GM21360 (cell line): ENCODE measurements around the gene MAPK8IP3.
"Not testable (repeated sequence)": the region's sequence is repeated elsewhere in the genome, so short reads cannot be mapped to it uniquely, and the experiment has no call there.

ENCODE experiments used
- ATAC-seq: cut with Tn5 transposase; IDR thresholded peaks from one replicate; pipeline ENCODE4 v1.9.1; 2021; ENCODE audit warnings: mild to moderate bottlenecking, moderate library complexity; ENCODE audit not compliant: unreplicated experiment

Gene MAPK8IP3

GRCh38 chr16:1784977-1785845, 79.2 kb downstream of the MAPK8IP3 start:
- no peak for ATAC-seq

- no peak for ATAC-seq
Observed at GRCh38 chr16:1785846-1786170, 79.8 kb downstream of the MAPK8IP3 start.

- no peak for ATAC-seq
Observed at GRCh38 chr16:1786242-1787055, 80.5 kb downstream of the MAPK8IP3 start.

- no peak for ATAC-seq
Observed at GRCh38 chr16:1787056-1787321, 81.0 kb downstream of the MAPK8IP3 start.

- no peak for ATAC-seq
Observed at GRCh38 chr16:1787322-1788094, 81.5 kb downstream of the MAPK8IP3 start.

- ATAC-seq = no peak
Observed at GRCh38 chr16:1788095-1788707, 82.2 kb downstream of the MAPK8IP3 start.

GRCh38 chr16:1788708-1789100, 82.7 kb downstream of the MAPK8IP3 start:
- ATAC-seq = no peak

GRCh38 chr16:1789643-1790045, 83.6 kb downstream of the MAPK8IP3 start:
- no peak for ATAC-seq

- no peak for ATAC-seq
Observed at GRCh38 chr16:1790261-1790610, 84.2 kb downstream of the MAPK8IP3 start.

- ATAC-seq = no peak
Observed at GRCh38 chr16:1790611-1791255, 84.7 kb downstream of the MAPK8IP3 start.

- ATAC-seq = no peak
Observed at GRCh38 chr16:1791256-1791942, 85.4 kb downstream of the MAPK8IP3 start.

GRCh38 chr16:1791943-1792812, 86.2 kb downstream of the MAPK8IP3 start:
- ATAC-seq = no peak

GRCh38 chr16:1792836-1793577, 87.0 kb downstream of the MAPK8IP3 start:
- ATAC-seq = no peak

- ATAC-seq = no peak
Observed at GRCh38 chr16:1793578-1794220, 87.7 kb downstream of the MAPK8IP3 start, which contains the start of gene IGFALS. IGFALS (minus strand) TSS chr16:1793705; CDS start chr16:1793652, 53 bp downstream.

- no peak for ATAC-seq
Observed at GRCh38 chr16:1794221-1794871, 88.4 kb downstream of the MAPK8IP3 start.

- ATAC-seq = no peak
Observed at GRCh38 chr16:1794908-1795666, 89.1 kb downstream of the MAPK8IP3 start.

GRCh38 chr16:1799263-1799662, 93.3 kb downstream of the MAPK8IP3 start:
- ATAC-seq = not testable (repeated sequence)
